Smooth muscle cell (in vitro differentiated cells): ENCODE data around the gene NEK10. TPM values are rescaled to one million over a fixed set of nuclear protein-coding genes. Genes with fewer than 3 reads are reported as not detected.
A peak's percentile ranks its signal among the peaks of the same experiment; 100 is the strongest.

Experiments used
- DNase-seq: peaks from one replicate; lab custom pipeline; 2025; ENCODE audit not compliant: unreplicated experiment; lab: John Stamatoyannopoulos, UW
- H2AFZ ChIP-seq: fragments of 200-600 bp; sonication (generic); 2 replicates; pipeline ENCODE4 v1.6.0; 2016; ENCODE audit warnings: antibody characterized with exemption, low read depth, mild to moderate bottlenecking
- H3F3A ChIP-seq: fragments of 200-600 bp; sonication (generic); 2 replicates; pipeline ENCODE4 v1.6.0; 2017; ENCODE audit warnings: antibody characterized with exemption, low read depth
- H3K27ac ChIP-seq: fragments of 200-600 bp; sonication (generic); 2 replicates; pipeline ENCODE4 v1.5.1; 2016; ENCODE audit warnings: low read depth, mild to moderate bottlenecking
- H3K27me3 ChIP-seq: fragments of 200-600 bp; sonication (generic); 2 replicates; pipeline ENCODE4 v1.6.1; 2016; ENCODE audit warnings: low read depth, mild to moderate bottlenecking
- H3K36me3 ChIP-seq: fragments of 200-600 bp; sonication (generic); 2 replicates; pipeline ENCODE4 v1.5.1; 2016; ENCODE audit warnings: low read depth
- H3K4me1 ChIP-seq: fragments of 200-600 bp; sonication (generic); 2 replicates; pipeline ENCODE4 v1.5.1; 2016; ENCODE audit warnings: low read depth
- H3K4me2 ChIP-seq: fragments of 200-600 bp; sonication (generic); 2 replicates; pipeline ENCODE4 v1.6.0; 2016; ENCODE audit warnings: mild to moderate bottlenecking
- H3K4me3 ChIP-seq: fragments of 200-600 bp; sonication (generic); 2 replicates; pipeline ENCODE4 v1.5.1; 2016; ENCODE audit warnings: mild to moderate bottlenecking
- H3K79me2 ChIP-seq: fragments of 200-600 bp; sonication (generic); 2 replicates; pipeline ENCODE4 v1.6.0; 2016; ENCODE audit warnings: low read depth, mild to moderate bottlenecking
- H3K9ac ChIP-seq: fragments of 200-600 bp; sonication (generic); 2 replicates; pipeline ENCODE4 v1.6.0; 2016; ENCODE audit warnings: low read depth
- H3K9me3 ChIP-seq: fragments of 200-600 bp; sonication (generic); replicated peaks from 2 replicates; pipeline ENCODE4 v1.5.1; 2016; ENCODE audit warnings: low read depth
- H4K20me1 ChIP-seq: fragments of 200-600 bp; sonication (generic); 2 replicates; pipeline ENCODE4 v1.6.0; 2016; ENCODE audit warnings: low read depth
- WGBS: methylation state at CpG from one replicate; pipeline ENCODE4 v1.1.7; 2016; ENCODE audit warnings: low lambda C conversion rate; 5-methylcytosine and 5-hydroxymethylcytosine counted together
- polyA plus RNA-seq: library from polyadenylated mRNA; unstranded; fragments of >200 nt; fragmentation: Nextera tagmentation; extraction: Ambion mirVana; gene quantifications from 2 replicates; pipeline ENCODE4 v1.2.1, GENCODE V29; 2016
- total RNA-seq: library from RNA; depleted of rRNA; stranded (reverse); fragments of >200 nt; gene quantifications from 2 replicates; pipeline ENCODE4 v1.2.3, GENCODE V29; 2014
- TF ChIP-seq, protein P1 (sequence below): fragments of 200-600 bp; sonication (generic); IDR thresholded peaks from 2 replicates; pipeline ENCODE4 v1.5.1; 2017; ENCODE audit warnings: borderline replicate concordance, mild to moderate bottlenecking, antibody characterized with exemption; ENCODE audit not compliant: insufficient read depth, poor library complexity, severe bottlenecking

NEK10 gene
- total and polyA plus RNA-seq, 2 experiments from 2014 or later = 2.7 TPM; not detected in 1

DNA sequence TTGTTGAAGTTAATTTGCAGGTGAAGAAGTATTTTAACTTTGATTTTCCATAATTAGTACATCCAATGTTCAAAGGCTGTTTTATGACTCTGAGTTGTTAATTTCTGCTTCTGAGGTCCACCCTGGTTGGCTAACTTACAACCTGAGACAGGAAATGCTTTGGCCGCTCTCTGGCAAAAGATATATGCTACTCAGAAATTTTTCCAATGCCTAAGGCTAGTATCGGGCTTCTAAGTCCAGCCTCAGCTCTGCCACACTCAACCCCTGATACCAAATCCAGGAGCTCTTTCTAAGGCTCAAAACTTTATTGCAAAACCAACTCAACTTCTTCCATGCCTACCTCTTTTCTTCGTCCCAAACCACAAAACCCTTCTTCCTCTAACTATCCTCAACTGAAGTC is 192.9 kb downstream of the NEK10 start:
- DNase-seq = no peak
- H3K4me2 ChIP-seq = no peak overlapping the region
- no peaks in the 10 kb centered on the region for H3K9me3 ChIP-seq
- no peaks in the 10 kb centered on the region for H4K20me1 ChIP-seq
- no peak overlapping the region for H3K27ac ChIP-seq
- H3K9ac ChIP-seq = no peak overlapping the region
- TF ChIP-seq, protein P1, sequence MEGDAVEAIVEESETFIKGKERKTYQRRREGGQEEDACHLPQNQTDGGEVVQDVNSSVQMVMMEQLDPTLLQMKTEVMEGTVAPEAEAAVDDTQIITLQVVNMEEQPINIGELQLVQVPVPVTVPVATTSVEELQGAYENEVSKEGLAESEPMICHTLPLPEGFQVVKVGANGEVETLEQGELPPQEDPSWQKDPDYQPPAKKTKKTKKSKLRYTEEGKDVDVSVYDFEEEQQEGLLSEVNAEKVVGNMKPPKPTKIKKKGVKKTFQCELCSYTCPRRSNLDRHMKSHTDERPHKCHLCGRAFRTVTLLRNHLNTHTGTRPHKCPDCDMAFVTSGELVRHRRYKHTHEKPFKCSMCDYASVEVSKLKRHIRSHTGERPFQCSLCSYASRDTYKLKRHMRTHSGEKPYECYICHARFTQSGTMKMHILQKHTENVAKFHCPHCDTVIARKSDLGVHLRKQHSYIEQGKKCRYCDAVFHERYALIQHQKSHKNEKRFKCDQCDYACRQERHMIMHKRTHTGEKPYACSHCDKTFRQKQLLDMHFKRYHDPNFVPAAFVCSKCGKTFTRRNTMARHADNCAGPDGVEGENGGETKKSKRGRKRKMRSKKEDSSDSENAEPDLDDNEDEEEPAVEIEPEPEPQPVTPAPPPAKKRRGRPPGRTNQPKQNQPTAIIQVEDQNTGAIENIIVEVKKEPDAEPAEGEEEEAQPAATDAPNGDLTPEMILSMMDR = no peak
- no peaks in the 10 kb centered on the region for H3F3A ChIP-seq
- H3K27me3 ChIP-seq = no peaks in the 10 kb centered on the region
- no peak overlapping the region for H2AFZ ChIP-seq
- WGBS = 90% methylated on average over 3 of the region's 3 CpGs
- no peaks in the 10 kb centered on the region for H3K4me1 ChIP-seq
- no peaks in the 10 kb centered on the region for H3K36me3 ChIP-seq
- no peaks in the 10 kb centered on the region for H3K79me2 ChIP-seq
- no peak overlapping the region for H3K4me3 ChIP-seq

DNA sequence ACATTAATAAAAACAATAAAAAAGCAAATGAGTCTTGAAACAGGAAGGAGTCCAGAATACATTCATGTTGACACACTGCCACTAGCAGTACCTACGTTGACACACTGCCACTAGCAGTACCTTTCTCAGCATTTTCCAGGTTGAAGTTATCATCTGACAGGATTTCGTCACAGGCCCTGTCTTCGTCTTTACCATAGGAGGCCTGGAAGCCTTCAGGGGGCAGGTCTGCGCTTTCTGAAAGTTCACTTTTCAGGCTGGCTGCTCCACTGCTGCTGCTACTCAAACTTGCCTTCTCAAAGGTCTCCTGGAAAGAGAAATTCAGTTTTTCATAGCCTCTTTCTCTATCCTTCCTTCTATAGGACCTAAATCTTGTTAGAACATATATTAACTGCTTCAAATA is 194.7 kb downstream of the NEK10 start:
- Histone ChIP-seq H3K79me2 (no peaks in the 10 kb centered on the region), H3K27ac (no peak overlapping the region), H3K9me3 (no peaks in the 10 kb centered on the region), H3F3A (no peaks in the 10 kb centered on the region), H2AFZ (no peak overlapping the region), H3K36me3 (no peaks in the 10 kb centered on the region), H3K4me3 (no peak overlapping the region), H3K27me3 (no peaks in the 10 kb centered on the region), H3K4me2 (no peak overlapping the region), H3K4me1 (no peaks in the 10 kb centered on the region), H3K9ac (no peak overlapping the region), H4K20me1 (no peaks in the 10 kb centered on the region)
- TF ChIP-seq, protein P1 = no peak
- no peak for DNase-seq
- 72% methylated on average over 4 of the region's 4 CpGs for WGBS

DNA sequence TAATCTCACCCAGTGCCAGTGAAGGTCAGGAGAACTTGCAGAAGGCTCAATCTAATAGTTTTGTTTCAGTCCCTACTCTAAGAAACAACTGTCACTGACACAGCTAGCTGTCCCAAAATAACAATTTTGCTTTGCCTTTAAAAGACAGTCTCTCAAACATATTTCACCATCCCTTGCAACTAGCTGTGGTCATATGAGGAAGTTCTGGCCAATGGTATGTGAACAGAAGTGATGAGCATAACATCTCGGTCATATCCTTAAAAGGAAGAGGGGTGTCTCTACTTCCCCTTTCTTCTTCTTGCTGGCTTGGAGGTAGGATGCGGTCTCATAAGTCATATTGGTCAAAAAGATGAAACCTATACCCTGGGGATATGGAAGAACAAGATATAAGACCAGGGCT is 198.1 kb downstream of the NEK10 start:
- H3F3A ChIP-seq = no peaks in the 10 kb centered on the region
- no peaks in the 10 kb centered on the region for H3K36me3 ChIP-seq
- no peak overlapping the region for H3K4me3 ChIP-seq
- TF ChIP-seq, protein P1 = no peak
- H3K27ac ChIP-seq = no peak overlapping the region
- DNase-seq = no peak
- no peak overlapping the region for H2AFZ ChIP-seq
- no peaks in the 10 kb centered on the region for H3K9me3 ChIP-seq
- H3K9ac ChIP-seq = no peak overlapping the region
- H3K79me2 ChIP-seq = no peaks in the 10 kb centered on the region
- H4K20me1 ChIP-seq = no peaks in the 10 kb centered on the region
- no peaks in the 10 kb centered on the region for H3K4me1 ChIP-seq
- WGBS = 90% methylated on average over 2 of the region's 2 CpGs
- no peak overlapping the region for H3K4me2 ChIP-seq
- H3K27me3 ChIP-seq = no peaks in the 10 kb centered on the region

DNA sequence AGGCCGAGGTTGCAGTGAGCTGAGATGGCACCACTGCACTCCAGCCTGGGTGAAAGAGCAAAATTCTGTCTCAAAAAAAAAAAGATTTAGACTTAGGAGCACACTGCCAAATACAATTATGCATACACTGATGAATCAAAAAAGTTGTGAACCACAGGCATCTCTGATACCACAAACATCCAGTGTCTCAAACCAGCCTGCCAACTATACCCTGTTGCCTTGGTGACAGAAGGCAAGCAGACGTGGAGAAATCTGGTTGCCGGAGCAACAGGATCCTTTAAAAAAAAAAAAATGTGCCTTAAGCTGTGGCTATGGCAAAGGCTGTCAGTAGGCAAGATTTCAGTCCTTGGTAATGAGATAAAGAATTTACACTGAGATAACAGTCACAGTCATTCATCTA is 202.3 kb downstream of the NEK10 start:
- Histone ChIP-seq H4K20me1 (no peaks in the 10 kb centered on the region), H3K9me3 (no peaks in the 10 kb centered on the region), H3K4me2 (peak overlapping the region; percentile 20), H2AFZ (no peak overlapping the region), H3K79me2 (no peaks in the 10 kb centered on the region), H3K36me3 (no peaks in the 10 kb centered on the region), H3K27me3 (no peaks in the 10 kb centered on the region), H3K4me1 (no peaks in the 10 kb centered on the region), H3K9ac (peak overlapping the region; percentile 37), H3K27ac (peak overlapping the region; percentile 75), H3K4me3 (no peak overlapping the region), H3F3A (no peaks in the 10 kb centered on the region)
- TF ChIP-seq, protein P1 = no peak
- DNase-seq = no peak
- WGBS = 61% methylated on average over 3 of the region's 3 CpGs
